ENCODE measurements around the gene SCAANT1. TPM values are rescaled to one million over a fixed set of nuclear protein-coding genes. Genes with fewer than 3 reads are reported as not detected.

SCAANT1 gene
- total and polyA plus RNA-seq, 2 of the 8 experiments (the other 6 are each of a cell fraction or from before 2014, with no cell fraction given), result not detected

DNA sequence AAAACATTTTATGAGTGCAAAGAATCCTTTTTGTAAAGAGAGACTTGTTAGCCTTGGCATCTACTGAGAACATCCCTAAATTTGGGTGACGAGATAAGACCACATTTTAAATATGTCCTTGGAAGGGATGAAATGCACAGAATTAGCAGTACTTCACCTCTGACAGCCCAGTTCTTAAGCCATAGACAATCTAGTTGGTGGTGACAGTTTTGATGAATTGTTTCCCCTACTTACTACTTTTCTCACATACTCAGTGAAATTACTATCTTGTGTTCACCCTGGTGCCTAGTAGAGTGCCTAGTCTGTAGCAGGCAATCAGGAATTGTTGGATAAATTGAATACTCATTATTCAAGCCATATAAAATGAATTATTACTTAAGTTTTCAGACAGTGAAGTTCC is 3.4 kb downstream of the SCAANT1 start (continued):
- TF ChIP-seq, protein P1, sequence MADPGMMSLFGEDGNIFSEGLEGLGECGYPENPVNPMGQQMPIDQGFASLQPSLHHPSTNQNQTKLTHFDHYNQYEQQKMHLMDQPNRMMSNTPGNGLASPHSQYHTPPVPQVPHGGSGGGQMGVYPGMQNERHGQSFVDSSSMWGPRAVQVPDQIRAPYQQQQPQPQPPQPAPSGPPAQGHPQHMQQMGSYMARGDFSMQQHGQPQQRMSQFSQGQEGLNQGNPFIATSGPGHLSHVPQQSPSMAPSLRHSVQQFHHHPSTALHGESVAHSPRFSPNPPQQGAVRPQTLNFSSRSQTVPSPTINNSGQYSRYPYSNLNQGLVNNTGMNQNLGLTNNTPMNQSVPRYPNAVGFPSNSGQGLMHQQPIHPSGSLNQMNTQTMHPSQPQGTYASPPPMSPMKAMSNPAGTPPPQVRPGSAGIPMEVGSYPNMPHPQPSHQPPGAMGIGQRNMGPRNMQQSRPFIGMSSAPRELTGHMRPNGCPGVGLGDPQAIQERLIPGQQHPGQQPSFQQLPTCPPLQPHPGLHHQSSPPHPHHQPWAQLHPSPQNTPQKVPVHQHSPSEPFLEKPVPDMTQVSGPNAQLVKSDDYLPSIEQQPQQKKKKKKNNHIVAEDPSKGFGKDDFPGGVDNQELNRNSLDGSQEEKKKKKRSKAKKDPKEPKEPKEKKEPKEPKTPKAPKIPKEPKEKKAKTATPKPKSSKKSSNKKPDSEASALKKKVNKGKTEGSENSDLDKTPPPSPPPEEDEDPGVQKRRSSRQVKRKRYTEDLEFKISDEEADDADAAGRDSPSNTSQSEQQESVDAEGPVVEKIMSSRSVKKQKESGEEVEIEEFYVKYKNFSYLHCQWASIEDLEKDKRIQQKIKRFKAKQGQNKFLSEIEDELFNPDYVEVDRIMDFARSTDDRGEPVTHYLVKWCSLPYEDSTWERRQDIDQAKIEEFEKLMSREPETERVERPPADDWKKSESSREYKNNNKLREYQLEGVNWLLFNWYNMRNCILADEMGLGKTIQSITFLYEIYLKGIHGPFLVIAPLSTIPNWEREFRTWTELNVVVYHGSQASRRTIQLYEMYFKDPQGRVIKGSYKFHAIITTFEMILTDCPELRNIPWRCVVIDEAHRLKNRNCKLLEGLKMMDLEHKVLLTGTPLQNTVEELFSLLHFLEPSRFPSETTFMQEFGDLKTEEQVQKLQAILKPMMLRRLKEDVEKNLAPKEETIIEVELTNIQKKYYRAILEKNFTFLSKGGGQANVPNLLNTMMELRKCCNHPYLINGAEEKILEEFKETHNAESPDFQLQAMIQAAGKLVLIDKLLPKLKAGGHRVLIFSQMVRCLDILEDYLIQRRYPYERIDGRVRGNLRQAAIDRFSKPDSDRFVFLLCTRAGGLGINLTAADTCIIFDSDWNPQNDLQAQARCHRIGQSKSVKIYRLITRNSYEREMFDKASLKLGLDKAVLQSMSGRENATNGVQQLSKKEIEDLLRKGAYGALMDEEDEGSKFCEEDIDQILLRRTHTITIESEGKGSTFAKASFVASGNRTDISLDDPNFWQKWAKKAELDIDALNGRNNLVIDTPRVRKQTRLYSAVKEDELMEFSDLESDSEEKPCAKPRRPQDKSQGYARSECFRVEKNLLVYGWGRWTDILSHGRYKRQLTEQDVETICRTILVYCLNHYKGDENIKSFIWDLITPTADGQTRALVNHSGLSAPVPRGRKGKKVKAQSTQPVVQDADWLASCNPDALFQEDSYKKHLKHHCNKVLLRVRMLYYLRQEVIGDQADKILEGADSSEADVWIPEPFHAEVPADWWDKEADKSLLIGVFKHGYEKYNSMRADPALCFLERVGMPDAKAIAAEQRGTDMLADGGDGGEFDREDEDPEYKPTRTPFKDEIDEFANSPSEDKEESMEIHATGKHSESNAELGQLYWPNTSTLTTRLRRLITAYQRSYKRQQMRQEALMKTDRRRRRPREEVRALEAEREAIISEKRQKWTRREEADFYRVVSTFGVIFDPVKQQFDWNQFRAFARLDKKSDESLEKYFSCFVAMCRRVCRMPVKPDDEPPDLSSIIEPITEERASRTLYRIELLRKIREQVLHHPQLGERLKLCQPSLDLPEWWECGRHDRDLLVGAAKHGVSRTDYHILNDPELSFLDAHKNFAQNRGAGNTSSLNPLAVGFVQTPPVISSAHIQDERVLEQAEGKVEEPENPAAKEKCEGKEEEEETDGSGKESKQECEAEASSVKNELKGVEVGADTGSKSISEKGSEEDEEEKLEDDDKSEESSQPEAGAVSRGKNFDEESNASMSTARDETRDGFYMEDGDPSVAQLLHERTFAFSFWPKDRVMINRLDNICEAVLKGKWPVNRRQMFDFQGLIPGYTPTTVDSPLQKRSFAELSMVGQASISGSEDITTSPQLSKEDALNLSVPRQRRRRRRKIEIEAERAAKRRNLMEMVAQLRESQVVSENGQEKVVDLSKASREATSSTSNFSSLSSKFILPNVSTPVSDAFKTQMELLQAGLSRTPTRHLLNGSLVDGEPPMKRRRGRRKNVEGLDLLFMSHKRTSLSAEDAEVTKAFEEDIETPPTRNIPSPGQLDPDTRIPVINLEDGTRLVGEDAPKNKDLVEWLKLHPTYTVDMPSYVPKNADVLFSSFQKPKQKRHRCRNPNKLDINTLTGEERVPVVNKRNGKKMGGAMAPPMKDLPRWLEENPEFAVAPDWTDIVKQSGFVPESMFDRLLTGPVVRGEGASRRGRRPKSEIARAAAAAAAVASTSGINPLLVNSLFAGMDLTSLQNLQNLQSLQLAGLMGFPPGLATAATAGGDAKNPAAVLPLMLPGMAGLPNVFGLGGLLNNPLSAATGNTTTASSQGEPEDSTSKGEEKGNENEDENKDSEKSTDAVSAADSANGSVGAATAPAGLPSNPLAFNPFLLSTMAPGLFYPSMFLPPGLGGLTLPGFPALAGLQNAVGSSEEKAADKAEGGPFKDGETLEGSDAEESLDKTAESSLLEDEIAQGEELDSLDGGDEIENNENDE (IDR thresholded peaks at IDR 0.05; ENCODE audit: insufficient replicate concordance, low read length), result no peak
- TF ChIP-seq, protein P2, sequence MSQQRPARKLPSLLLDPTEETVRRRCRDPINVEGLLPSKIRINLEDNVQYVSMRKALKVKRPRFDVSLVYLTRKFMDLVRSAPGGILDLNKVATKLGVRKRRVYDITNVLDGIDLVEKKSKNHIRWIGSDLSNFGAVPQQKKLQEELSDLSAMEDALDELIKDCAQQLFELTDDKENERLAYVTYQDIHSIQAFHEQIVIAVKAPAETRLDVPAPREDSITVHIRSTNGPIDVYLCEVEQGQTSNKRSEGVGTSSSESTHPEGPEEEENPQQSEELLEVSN (IDR thresholded peaks at IDR 0.05), result no peak
- TF ChIP-seq CTBP2 (IDR thresholded peaks at IDR 0.05; ENCODE audit: borderline replicate concordance, insufficient read depth, insufficient read length, low read length), result no peak
- no peak for TF ChIP-seq CHD1 (IDR thresholded peaks at IDR 0.05; ENCODE audit: low read depth, low read length)
- TF ChIP-seq TBP (IDR thresholded peaks at IDR 0.05; ENCODE audit: low read depth, low read length), result no peak
- TF ChIP-seq SP2 (IDR thresholded peaks at IDR 0.05; ENCODE audit: low read length), result no peak
- TF ChIP-seq TCF12 (IDR thresholded peaks at IDR 0.05; ENCODE audit: low read depth, low read length), result no peak
- no peak for TF ChIP-seq GTF2F1 (IDR thresholded peaks at IDR 0.05; ENCODE audit: borderline replicate concordance, low read depth, low read length)
- no peak for TF ChIP-seq GABPA (IDR thresholded peaks at IDR 0.05; ENCODE audit: borderline replicate concordance, insufficient read depth, low read length)
- no peak for TF ChIP-seq TAF1 (IDR thresholded peaks at IDR 0.05; ENCODE audit: low read depth, low read length)
- TF ChIP-seq BRCA1 (IDR thresholded peaks at IDR 0.05; ENCODE audit: low read depth, low read length), result no peak
